GM19397 (cell line): Measurements from ENCODE around the gene PDGFC.

Source experiments
- ATAC-seq: cut with Tn5 transposase; IDR thresholded peaks from one replicate; pipeline ENCODE4 v1.9.1; 2021; ENCODE audit warnings: mild to moderate bottlenecking, moderate library complexity; ENCODE audit not compliant: unreplicated experiment

Gene PDGFC

DNA sequence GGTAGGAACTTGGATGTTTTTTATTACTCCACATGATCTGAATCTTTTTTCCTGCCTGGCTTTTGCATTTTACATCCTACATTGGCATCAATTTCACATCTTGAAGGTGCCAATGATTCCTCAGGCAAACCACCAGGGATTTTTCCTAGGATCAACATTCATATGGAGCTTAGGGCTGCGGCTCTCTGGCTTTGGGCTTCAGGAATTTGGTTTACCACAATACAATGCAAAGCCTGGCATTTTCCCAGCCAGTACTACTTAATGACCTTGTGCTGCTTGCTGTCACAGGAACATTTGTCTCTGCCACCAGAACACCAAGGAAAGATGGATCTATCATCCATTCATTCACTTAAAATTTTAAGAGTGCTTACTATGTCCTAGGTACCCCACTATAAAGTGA is 180.7 kb downstream of the PDGFC start:
- no peak for ATAC-seq

DNA sequence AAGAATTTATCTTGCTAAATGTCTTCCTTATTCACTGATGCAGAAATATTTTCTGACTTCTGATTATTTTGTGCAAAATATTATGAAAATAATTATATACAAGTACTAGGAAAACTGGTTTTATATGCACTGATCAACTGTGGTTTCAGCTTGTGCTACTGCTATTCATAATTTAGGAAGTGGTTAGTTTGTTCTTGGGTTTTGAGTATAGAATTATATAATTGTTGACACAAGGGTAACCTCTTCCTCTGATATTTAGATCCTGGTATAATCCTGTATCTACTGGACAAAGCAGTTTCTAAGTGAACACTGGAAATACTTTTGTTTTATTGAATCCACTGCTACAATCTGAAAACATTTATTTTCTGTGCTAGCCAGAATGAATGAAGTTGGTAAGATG is 182.8 kb downstream of the PDGFC start:
- no peak for ATAC-seq

- no peak for ATAC-seq
These were observed 184.9 kb downstream of the PDGFC start for GRCh38 chr4:156786713-156787112.

DNA sequence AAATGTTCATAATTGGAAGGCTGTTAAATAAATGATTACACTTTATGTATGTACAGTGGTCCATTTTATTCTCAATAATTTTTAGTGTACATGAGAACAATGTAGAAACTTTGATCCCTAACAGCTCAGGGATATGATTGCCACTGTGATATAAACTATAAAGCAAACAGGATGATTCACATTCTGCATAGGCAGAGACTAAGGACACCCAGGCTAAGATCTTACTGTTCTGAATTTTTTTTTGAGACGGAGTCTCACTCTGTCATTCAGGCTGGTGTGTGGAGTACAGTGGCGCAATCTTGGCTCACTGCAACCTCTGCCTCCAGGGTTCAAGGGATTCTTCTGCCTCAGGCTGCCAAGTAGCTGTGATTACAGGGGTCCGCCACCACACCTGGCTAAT is 186.6 kb downstream of the PDGFC start:
- ATAC-seq: no peak

- no peak for ATAC-seq
These were observed 187.6 kb downstream of the PDGFC start for GRCh38 chr4:156783966-156784365.

DNA sequence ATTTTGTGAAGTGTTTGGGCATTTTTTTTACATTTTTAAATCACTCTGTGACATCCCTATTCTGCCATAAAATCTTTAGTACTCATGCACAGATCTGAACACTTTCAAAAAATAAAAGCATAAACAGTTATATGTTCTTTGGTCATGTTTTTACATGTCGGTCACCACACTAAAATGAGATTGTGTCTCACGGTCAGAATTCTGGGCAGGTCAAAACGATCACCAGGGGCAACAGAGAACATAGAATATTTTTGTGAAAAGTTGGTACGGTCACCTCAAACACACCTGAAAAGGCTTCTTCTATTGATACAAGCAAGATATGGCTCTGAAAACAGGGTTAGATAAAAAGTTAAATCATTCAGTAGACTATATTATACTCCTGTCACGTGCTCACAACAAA is 189.1 kb downstream of the PDGFC start:
- no peak for ATAC-seq

GRCh38 chr4:156781852-156782251 is 189.7 kb downstream of the PDGFC start:
- no peak for ATAC-seq

GRCh38 chr4:156779774-156780173 is 191.8 kb downstream of the PDGFC start:
- ATAC-seq: no peak

GRCh38 chr4:156779042-156779441 is 192.6 kb downstream of the PDGFC start:
- no peak for ATAC-seq

- no peak for ATAC-seq
These were observed 193.0 kb downstream of the PDGFC start for GRCh38 chr4:156778606-156779005.

GRCh38 chr4:156778093-156778492 is 193.5 kb downstream of the PDGFC start:
- ATAC-seq: no peak

- no peak for ATAC-seq
These were observed 195.8 kb downstream of the PDGFC start for GRCh38 chr4:156775813-156776212.

GRCh38 chr4:156774422-156774821 is 197.2 kb downstream of the PDGFC start:
- ATAC-seq: no peak

DNA sequence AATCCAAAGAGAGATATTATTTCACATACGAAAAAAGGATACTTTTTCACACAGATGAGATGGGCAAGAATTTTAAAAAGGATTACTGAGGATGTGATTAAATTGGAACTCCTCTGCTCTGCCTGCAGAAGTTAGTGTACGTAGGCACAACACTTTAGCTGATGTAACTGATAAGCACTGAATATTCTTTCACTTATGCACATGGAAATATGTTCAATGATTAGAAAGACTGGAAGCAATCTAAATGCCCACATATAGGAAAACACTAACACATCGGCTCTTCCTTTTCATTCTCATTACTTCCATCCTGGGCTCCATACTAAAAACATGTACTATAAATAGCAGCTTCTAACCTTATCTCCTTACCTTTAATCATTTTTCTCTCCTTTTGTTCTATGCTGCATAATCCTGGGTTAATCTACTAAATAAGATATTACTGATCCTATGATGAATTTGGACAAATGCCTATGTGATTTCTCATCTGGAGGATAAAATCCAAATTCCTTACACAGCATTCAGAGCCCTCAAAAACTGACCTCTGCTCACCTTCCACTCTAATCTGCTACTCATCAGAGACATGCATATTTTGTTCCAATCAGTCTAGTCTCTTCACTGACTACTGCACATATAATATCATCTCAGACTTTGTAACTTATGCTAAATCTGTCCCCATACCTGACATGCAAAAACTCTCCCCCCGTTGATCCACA is 197.8 kb downstream of the PDGFC start:
- ATAC-seq: no peak

DNA sequence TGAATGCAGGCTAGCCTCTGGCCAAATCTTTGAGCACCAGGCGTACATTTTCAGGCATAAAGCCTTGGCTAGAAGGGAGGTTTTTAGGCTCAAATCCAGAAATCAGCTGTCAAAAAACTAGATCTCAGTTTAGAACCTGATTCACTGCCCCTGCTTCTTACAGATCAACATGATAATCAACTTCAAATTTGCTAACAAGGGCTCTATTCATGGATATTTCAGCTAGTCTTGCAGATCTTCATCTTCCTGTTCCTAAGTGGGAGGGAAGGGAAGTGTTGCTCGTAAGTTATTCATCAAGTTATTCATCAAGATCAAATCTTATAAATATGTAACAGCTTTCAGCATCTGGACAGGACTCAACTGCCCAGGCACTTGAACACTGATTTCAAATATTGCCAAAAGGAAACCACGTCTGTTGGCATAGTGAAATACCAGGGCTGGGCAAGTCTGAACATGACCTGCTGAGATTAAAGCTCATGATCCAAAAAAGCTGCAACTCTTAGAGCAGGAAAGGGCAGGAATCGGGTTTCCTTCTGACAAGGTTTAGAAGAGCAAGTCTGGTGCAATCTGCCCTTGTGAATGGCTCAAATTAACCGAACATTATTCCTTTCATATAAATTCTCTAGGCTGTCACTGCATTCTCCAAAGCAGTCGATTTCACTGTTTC is 200.3 kb downstream of the PDGFC start:
- ATAC-seq: no peak

DNA sequence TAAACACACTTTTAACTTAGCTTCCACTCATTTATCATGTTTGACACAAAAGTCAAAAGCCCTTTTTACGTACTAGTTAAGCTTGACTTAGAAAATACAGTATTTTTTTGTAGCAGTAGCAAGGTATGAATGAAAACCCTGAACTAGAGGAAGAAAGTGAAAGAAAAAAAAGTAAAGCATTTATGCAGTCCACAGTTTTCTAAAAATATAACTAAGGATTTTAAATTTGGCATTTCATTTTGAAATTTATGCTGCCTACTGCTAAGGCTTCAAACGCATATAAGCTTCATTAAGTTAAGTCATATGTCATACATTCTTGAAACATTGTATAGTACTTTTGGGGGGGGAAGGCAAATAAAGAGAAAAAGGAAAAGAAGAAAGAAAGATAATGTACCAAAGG is 201.5 kb downstream of the PDGFC start:
- ATAC-seq: no peak

DNA sequence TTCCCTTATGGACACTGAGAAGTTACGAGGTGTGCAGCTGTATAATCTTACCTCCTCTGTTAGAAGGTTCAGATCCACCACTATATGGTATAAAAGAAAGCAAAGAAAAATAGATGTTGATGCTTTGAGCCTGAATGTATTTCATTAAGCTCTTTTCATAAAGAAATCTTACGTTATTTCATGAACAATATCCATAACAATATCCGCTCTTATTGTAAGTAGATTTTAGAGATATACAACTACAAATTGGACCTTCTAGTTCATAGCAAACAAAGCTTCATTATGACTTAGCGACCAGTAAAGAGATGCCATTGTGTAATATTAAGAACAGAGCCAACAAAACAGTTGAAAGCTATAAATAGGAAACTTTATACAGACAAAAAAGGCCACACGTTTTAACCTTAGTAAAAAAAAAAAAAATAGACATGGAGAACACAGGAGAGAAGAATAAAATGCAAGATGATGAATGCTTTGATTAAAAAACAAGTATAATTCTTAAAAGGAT is 203.6 kb downstream of the PDGFC start:
- ATAC-seq: no peak

- ATAC-seq: no peak
These were observed 204.8 kb downstream of the PDGFC start for GRCh38 chr4:156766846-156767245.

GRCh38 chr4:156765277-156765676 is 206.3 kb downstream of the PDGFC start:
- no peak for ATAC-seq

- ATAC-seq: no peak
These were observed 206.8 kb downstream of the PDGFC start for GRCh38 chr4:156764846-156765245.

- ATAC-seq: no peak
These were observed 207.5 kb downstream of the PDGFC start for GRCh38 chr4:156764145-156764544.

DNA sequence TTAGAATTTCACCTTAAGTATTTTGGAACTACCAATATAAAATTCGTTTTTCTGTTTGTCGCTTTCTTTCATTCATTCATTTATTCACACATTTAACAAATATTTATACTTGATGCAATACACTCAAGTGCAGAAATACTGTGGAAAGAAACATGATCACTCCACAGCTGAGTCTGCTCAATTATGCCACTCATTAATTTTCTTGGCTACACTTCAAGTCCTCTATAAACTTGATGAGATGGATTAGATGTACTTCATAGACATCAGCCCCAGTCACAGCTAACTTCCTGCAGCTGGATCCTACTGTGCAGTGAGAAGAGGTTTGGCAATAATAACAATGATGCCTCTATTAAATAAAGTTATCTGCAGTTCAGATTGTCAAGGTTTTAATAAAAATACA is 208.1 kb downstream of the PDGFC start:
- ATAC-seq: no peak

DNA sequence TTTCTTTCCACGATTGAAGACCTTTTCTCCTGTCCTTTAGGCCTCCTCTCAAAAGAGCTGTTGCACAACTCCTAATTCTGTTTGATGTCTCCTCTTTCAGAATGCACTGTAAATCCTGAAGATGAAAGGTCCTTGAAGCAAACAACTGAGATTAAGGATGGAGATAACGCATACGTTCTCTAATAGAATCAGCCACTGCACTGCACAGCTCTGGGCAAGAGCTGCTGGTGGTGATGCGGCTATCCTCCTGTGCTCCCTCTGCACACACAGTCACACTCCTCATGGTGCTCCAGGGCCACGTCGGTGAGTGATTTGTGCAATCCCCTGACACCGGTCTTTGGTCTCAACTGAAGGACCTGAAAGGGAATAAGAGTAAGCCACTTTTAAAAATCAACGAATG is 208.7 kb downstream of the PDGFC start:
- no peak for ATAC-seq
